Measurements from ENCODE around the gene DDX46.
"Not testable (repeated sequence)": the region's sequence is repeated elsewhere in the genome, so short reads cannot be mapped to it uniquely, and the experiment has no call there.

DDX46 gene

GRCh38 chr5:134784946-134785620 lies 26.5 kb downstream of the DDX46 start:
- no peak for DNase-seq

- no peak for DNase-seq
Observed at GRCh38 chr5:134787692-134788091, 29.1 kb downstream of the DDX46 start.

DNA sequence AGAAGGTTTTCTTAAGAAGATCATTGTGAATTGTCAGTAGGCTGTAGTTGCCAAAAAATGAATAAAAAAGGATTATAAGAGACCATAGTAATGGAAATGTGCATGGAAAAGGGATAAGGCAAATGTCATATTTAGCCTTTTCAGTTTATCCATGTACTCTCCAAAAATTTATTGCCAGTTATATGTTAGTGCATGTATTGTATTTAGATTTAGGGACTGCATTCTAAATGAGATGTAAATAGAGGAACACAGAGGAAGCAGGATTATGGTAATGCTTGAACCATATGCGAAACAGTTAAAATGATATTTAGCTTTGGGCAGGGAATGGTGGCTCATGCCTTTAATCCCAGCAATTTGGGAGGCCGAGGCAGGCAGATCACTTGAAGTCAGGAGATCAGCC lies 33.0 kb downstream of the DDX46 start:
- DNase-seq, result no peak

- DNase-seq, result no peak
Observed at GRCh38 chr5:134792286-134792685, 33.7 kb downstream of the DDX46 start.

- DNase-seq, result no peak
Observed at GRCh38 chr5:134793111-134793510, 34.5 kb downstream of the DDX46 start.

GRCh38 chr5:134794082-134794481 lies 35.5 kb downstream of the DDX46 start:
- DNase-seq, result no peak

GRCh38 chr5:134794819-134795218 lies 36.2 kb downstream of the DDX46 start:
- no peak for DNase-seq

DNA sequence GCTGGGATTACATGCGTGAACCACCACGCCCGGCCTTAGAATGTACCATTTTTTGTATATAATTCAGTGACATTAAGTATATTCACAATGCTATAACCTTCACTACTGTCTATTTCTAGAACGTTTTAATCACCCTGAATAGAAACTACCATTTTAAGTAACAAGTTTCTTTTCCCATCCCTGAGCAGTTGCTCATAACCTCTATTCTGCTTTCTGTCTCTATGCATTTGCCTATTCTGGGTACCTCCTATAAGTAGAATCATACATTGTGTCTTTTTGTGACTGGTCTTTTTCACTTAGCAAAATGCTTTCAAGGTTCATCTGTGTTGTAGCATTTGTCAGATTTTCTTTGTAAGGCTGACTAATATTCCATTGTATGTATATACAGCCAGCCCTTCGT lies 39.9 kb downstream of the DDX46 start:
- DNase-seq, result no peak

DNA sequence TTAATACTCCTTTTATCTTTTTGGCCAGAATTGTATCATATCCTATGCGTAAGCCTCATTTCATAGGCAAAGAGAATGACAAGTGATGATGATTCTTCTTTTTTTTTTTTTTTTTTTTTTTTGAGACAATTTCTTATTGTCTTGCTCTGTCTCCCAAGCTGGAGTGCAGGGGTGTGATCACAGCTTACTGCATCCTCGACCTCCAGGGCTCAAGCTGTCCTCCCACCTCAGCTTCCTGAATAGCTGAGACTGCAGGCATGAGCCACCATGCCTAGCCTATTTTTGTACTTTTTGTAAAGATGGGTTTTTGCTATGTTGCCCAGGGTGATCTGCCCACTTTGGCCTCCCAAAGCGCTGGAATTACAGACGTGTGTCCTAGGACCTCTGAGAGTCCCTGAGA lies 45.2 kb downstream of the DDX46 start:
- no peak for DNase-seq

- no peak for DNase-seq
Observed at GRCh38 chr5:134813407-134813806, 54.8 kb downstream of the DDX46 start.

GRCh38 chr5:134813827-134814226 lies 55.2 kb downstream of the DDX46 start:
- no peak for DNase-seq

- DNase-seq, result no peak
Observed at GRCh38 chr5:134817006-134817405, 58.4 kb downstream of the DDX46 start.

GRCh38 chr5:134818776-134819175 lies 60.2 kb downstream of the DDX46 start:
- no peak for DNase-seq

DNA sequence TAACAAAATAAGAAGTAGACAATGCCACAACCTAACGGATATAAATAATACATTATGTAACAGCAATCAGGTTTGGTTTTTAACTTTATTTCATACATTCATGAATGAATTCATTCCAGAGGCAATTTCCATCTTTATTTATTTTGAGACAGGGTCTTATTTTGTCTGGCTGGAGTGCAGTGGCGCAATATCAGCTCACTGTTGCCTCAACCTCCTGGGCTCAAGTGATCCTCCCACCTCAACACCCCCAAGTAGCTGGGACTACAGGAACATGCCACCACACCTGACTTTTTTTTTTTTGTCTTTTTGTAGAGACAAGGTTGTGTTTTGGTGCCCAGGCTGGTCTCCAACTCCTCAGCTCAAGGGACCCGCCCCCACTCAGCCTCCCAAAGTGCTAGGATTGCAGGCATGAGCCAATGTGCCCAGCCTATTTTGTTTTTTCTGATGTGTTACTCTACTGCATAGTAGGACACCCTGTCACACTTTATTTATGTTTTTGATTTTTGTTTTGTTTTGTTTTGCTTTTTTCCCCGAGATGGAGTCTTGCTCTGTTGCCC lies 60.9 kb downstream of the DDX46 start:
- no peak for DNase-seq

GRCh38 chr5:134821841-134822240 lies 63.3 kb downstream of the DDX46 start:
- no peak for DNase-seq

GRCh38 chr5:134824681-134825080 lies 66.1 kb downstream of the DDX46 start:
- DNase-seq, result no peak

DNA sequence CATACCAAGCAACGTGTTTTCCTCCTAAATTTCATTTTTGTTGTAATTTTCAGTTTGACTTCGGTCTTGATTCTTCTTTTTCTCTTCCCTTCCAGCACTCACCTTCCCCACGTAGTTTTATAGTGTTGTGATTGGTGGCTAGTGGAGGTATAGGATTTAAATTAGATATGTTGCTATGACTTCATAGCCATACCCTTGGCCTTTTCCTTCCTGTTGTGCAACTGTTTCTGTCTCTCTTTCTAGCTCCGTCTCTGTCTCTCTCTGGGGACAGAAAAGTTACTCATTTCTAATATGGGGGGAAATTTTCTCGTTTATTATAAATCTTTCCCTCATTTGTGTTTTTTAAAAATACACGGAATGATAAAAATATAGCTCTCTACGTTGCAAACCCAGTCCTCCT lies 66.6 kb downstream of the DDX46 start:
- DNase-seq, result no peak

GRCh38 chr5:134833340-134834032 lies 74.9 kb downstream of the DDX46 start:
- DNase-seq, result no peak

- DNase-seq, result no peak
Observed at GRCh38 chr5:134835623-134836022, 77.0 kb downstream of the DDX46 start.

DNA sequence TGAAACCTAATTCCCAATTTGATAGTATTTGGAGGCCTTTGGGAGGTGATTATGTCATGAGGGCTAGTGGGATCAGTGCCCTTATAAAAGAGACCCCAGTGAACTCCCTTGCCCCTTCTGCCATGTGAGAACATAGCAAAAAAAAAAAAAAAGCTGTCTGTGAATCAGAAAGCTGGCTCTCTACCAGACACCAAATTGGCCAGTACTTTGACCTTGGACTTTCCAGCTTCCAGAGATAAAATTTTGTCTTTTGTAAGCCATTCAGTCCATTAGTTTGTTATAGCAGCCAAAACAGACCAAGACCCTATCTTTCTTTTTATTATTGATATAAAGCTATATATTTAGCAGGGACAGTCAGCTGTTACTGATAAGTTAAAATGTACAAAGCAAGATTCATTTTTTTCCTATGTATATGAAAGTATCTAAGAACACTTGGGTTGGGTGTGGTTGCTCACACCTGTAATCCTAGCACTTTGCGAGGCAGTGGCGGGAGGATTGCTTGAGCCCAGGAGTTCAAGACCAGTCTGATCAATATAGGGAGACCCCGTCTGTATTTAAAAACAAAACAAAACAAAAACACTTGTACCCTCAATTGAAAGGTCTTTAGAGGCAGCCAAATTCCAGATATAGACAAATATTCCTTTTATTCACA lies 79.1 kb downstream of the DDX46 start:
- DNase-seq, result no peak

DNA sequence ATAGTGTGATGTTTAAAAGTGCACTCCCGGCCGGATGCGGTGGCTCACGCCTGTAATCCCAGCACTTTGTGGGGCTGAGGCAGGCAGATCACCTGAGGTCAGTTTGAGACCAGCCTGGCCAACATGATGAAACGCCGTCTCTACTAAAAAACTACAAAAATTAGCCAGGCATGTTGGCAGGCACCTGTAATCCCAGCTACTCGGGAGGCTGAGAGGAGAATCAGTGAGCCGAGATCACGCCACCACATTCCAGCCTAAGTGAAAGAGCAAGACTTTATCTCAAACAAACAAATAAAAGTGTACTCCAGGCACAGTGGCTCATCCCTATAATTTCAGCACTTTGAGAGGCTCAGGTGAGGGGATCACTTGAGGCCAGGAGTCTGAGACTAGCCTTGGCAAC lies 79.8 kb downstream of the DDX46 start:
- DNase-seq, result not testable (repeated sequence)

- DNase-seq, result no peak
Observed at GRCh38 chr5:134840811-134841210, 82.2 kb downstream of the DDX46 start.

GRCh38 chr5:134844252-134844651 lies 85.7 kb downstream of the DDX46 start:
- DNase-seq, result no peak

- DNase-seq, result no peak
Observed at GRCh38 chr5:134845335-134845851, 86.8 kb downstream of the DDX46 start.

All from NCI-H1092 (cell line).